A172 (cell line): ENCODE data around the gene POLE3. TPM values are rescaled to one million over a fixed set of nuclear protein-coding genes. Genes with fewer than 3 reads are reported as not detected.

Experiments
- total RNA-seq: library from RNA; depleted of rRNA; stranded (reverse); fragments of >200 nt; shearing (Covaris generic); gene quantifications from 2 replicates; pipeline ENCODE4 v1.2.3, GENCODE V29; 2014; rRNA removed

POLE3 gene
- total RNA-seq, 1 experiment from 2014 or later, result 87.5 TPM

Other genes starting within 250 kb of the POLE3 start
- 23.7 and 24.3 TPM in 2 replicates for gene FKBP15, start 189.4 kb downstream of the POLE3 start, total RNA-seq
- gene SLC31A1, start 189.1 kb downstream of the POLE3 start, total RNA-seq, result 15.3 and 16.2 TPM in 2 replicates
- gene CDC26, start 135.1 kb downstream of the POLE3 start, total RNA-seq, result 49.2 and 63.4 TPM in 2 replicates
- gene PRPF4, start 135.0 kb downstream of the POLE3 start, total RNA-seq, result 54.3 and 55.8 TPM in 2 replicates
- gene RNF183, start 107.3 kb downstream of the POLE3 start, total RNA-seq, result not detected in 2 replicates
- 0.60 and 0.74 TPM in 2 replicates for gene WDR31, start 70.4 kb downstream of the POLE3 start, total RNA-seq
- gene BSPRY, start 61.1 kb downstream of the POLE3 start, total RNA-seq, result not detected in 2 replicates
- gene HDHD3, start 33.7 kb downstream of the POLE3 start, total RNA-seq, result 19.2 and 23.2 TPM in 2 replicates
- 8.4 and 8.8 TPM in 2 replicates for gene ALAD, start 9.4 kb downstream of the POLE3 start, total RNA-seq
- gene C9orf43, start 72 bp upstream of the POLE3 start, total RNA-seq, result 0.50 and 0.76 TPM in 2 replicates
- gene RGS3, start 53.1 kb upstream of the POLE3 start, total RNA-seq, result 65.8 and 75.3 TPM in 2 replicates